Bronchial epithelial cell (primary cell): Measurements from ENCODE around the gene TMEM98. TPM values are rescaled to one million over a fixed set of nuclear protein-coding genes. Genes with fewer than 3 reads are reported as not detected.
A peak's percentile ranks its signal among the peaks of the same experiment; 100 is the strongest.
"Not testable (repeated sequence)": the region's sequence is repeated elsewhere in the genome, so short reads cannot be mapped to it uniquely, and the experiment has no call there.

Source experiments
- DNase-seq: peaks from one replicate; pipeline ENCODE4 v3.0.0-alpha.2; 2010; ENCODE audit warnings: low read depth
- FAIRE-seq: peaks from 2 replicates; lab custom pipeline; 2011; peaks lifted over from hg19 to GRCh38; lab: Jason Lieb, UNC
- H3K27me3 ChIP-seq: 2 replicates; pipeline ENCODE4 v1.5.1; 2011; ENCODE audit warnings: low read length; ENCODE audit not compliant: control insufficient read depth, insufficient read depth
- H3K36me3 ChIP-seq: 2 replicates; pipeline ENCODE4 v1.5.1; 2011; ENCODE audit warnings: low read length; ENCODE audit not compliant: control insufficient read depth, insufficient read depth
- H3K4me3 ChIP-seq: 2 replicates; pipeline ENCODE4 v1.5.1; 2011; ENCODE audit warnings: mild to moderate bottlenecking, low read depth, low read length, control low read depth
- CTCF ChIP-seq: IDR thresholded peaks from 2 replicates; pipeline ENCODE4 v1.5.1; 2011; ENCODE audit warnings: mild to moderate bottlenecking, moderate library complexity, low read length, control low read depth, inconsistent platforms; ENCODE audit not compliant: insufficient read depth, severe bottlenecking
- total RNA-seq: library from RNA; depleted of rRNA; stranded (reverse); fragments of >200 nt; gene quantifications from 2 replicates; pipeline ENCODE4 v1.2.1, GENCODE V29; 2014

TMEM98 gene
- total RNA-seq, 1 donor from 2014 or later: 22.4 TPM

GRCh38 chr17:32970281-32970680 lies 42.3 kb downstream of the TMEM98 start:
- FAIRE-seq (no peak), DNase-seq (peak; percentile 38)
- no peak overlapping the region for H3K4me3 ChIP-seq
- TF ChIP-seq CTCF: no peak
- no peaks in the 10 kb centered on the region for H3K36me3 ChIP-seq
- H3K27me3 ChIP-seq: no peaks in the 10 kb centered on the region

GRCh38 chr17:32971171-32971570 lies 43.2 kb downstream of the TMEM98 start:
- peak; percentile 89 for DNase-seq
- Histone ChIP-seq H3K27me3 (no peaks in the 10 kb centered on the region), H3K4me3 (no peak overlapping the region), H3K36me3 (no peaks in the 10 kb centered on the region)
- TF ChIP-seq CTCF: no peak
- FAIRE-seq: no peak

- no peak for FAIRE-seq
- Histone ChIP-seq H3K4me3 (no peak overlapping the region), H3K27me3 (no peaks in the 10 kb centered on the region), H3K36me3 (no peaks in the 10 kb centered on the region)
- no peak for TF ChIP-seq CTCF
- no peak for DNase-seq
Observed at GRCh38 chr17:32976131-32976530, 48.2 kb downstream of the TMEM98 start.

GRCh38 chr17:32976605-32977004 lies 48.7 kb downstream of the TMEM98 start:
- H3K4me3 ChIP-seq: no peak overlapping the region
- FAIRE-seq (no peak), DNase-seq (no peak)
- no peak for TF ChIP-seq CTCF
- H3K27me3 ChIP-seq: no peaks in the 10 kb centered on the region
- no peaks in the 10 kb centered on the region for H3K36me3 ChIP-seq

GRCh38 chr17:32980230-32980629 lies 52.3 kb downstream of the TMEM98 start:
- no peak for FAIRE-seq

GRCh38 chr17:32981611-32982010 lies 53.7 kb downstream of the TMEM98 start:
- H3K36me3 ChIP-seq, H3K4me3 ChIP-seq, H3K27me3 ChIP-seq, DNase-seq, FAIRE-seq: not testable (repeated sequence)

More at GRCh38 chr17:32980230-32980629, 52.3 kb downstream of the TMEM98 start:
- Histone ChIP-seq H3K4me3 (no peak overlapping the region), H3K36me3 (no peaks in the 10 kb centered on the region), H3K27me3 (no peaks in the 10 kb centered on the region)
- DNase-seq: no peak
- no peak for TF ChIP-seq CTCF
